H9 (cell line): ENCODE measurements around the gene TMEFF2. TPM values are rescaled to one million over a fixed set of nuclear protein-coding genes. Genes with fewer than 3 reads are reported as not detected.
A peak's percentile ranks its signal among the peaks of the same experiment; 100 is the strongest.

Source experiments
- DNase-seq: peaks from one replicate; pipeline ENCODE4 v3.0.0-alpha.2; 2017
- H2AFZ ChIP-seq: one replicate; pipeline ENCODE4 v1.6.1; 2013; ENCODE audit warnings: mild to moderate bottlenecking, low read length, control low read depth, moderate library complexity
- H2AK5ac ChIP-seq: 2 replicates; pipeline ENCODE4 v1.6.1; 2013; ENCODE audit warnings: low read length, control low read depth, mixed read lengths; ENCODE audit not compliant: insufficient read length
- H2BK120ac ChIP-seq: one replicate; pipeline ENCODE4 v1.6.1; 2013; ENCODE audit warnings: low read depth, mild to moderate bottlenecking, low read length, control low read depth, inconsistent platforms; ENCODE audit not compliant: poor library complexity, severe bottlenecking
- H2BK12ac ChIP-seq: 2 replicates; pipeline ENCODE4 v1.6.1; 2013; ENCODE audit warnings: low read length, control low read depth, mixed read lengths, low read depth; ENCODE audit not compliant: insufficient read length
- H2BK15ac ChIP-seq: 2 replicates; pipeline ENCODE4 v1.6.1; 2013; ENCODE audit warnings: low read depth, low read length, control low read depth
- H2BK20ac ChIP-seq: one replicate; pipeline ENCODE4 v1.6.1; 2013; ENCODE audit warnings: low read depth, mild to moderate bottlenecking, low read length, control low read depth, inconsistent platforms; ENCODE audit not compliant: poor library complexity, severe bottlenecking
- H2BK5ac ChIP-seq: 2 replicates; pipeline ENCODE4 v1.6.1; 2013; ENCODE audit warnings: low read length, control low read depth, mixed read lengths; ENCODE audit not compliant: insufficient read length
- H3K14ac ChIP-seq: 2 replicates; pipeline ENCODE4 v1.6.1; 2013; ENCODE audit warnings: low read length, control low read depth; ENCODE audit not compliant: insufficient read depth
- H3K18ac ChIP-seq: 2 replicates; pipeline ENCODE4 v1.6.1; 2013; ENCODE audit warnings: low read depth, mild to moderate bottlenecking, mixed read lengths, low read length, control low read depth; ENCODE audit not compliant: insufficient read length
- H3K23ac ChIP-seq: 2 replicates; pipeline ENCODE4 v1.6.1; 2013; ENCODE audit warnings: low read length, control low read depth, mixed read lengths, low read depth; ENCODE audit not compliant: insufficient read length
- H3K23me2 ChIP-seq: 2 replicates; pipeline ENCODE4 v1.6.1; 2013; ENCODE audit warnings: low read depth, mild to moderate bottlenecking, mixed read lengths, low read length, control low read depth; ENCODE audit not compliant: insufficient read length, poor library complexity, severe bottlenecking
- H3K27ac ChIP-seq: 2 replicates; pipeline ENCODE4 v1.5.1; 2013; ENCODE audit warnings: low read length, control low read depth, mixed read lengths, low read depth; ENCODE audit not compliant: insufficient read length
- H3K27me3 ChIP-seq: 2 replicates; pipeline ENCODE4 v1.6.1; 2013; ENCODE audit warnings: low read length, control low read depth, inconsistent platforms; ENCODE audit not compliant: insufficient read depth
- H3K4ac ChIP-seq: 2 replicates; pipeline ENCODE4 v1.6.1; 2013; ENCODE audit warnings: low read depth, mild to moderate bottlenecking, control low read depth, inconsistent platforms, low read length, moderate library complexity
- H3K4me1 ChIP-seq: 2 replicates; pipeline ENCODE4 v1.6.1; 2013; ENCODE audit warnings: low read length, control low read depth, inconsistent platforms; ENCODE audit not compliant: insufficient read depth
- H3K4me2 ChIP-seq: 2 replicates; pipeline ENCODE4 v1.6.1; 2013; ENCODE audit warnings: low read length, control low read depth, mixed read lengths; ENCODE audit not compliant: insufficient read length, insufficient read depth
- H3K56ac ChIP-seq: 2 replicates; pipeline ENCODE4 v1.6.1; 2013; ENCODE audit warnings: low read depth, mild to moderate bottlenecking, mixed read lengths, low read length, control low read depth; ENCODE audit not compliant: insufficient read length
- H3K79me1 ChIP-seq: 2 replicates; pipeline ENCODE4 v1.6.1; 2013; ENCODE audit warnings: low read depth, mild to moderate bottlenecking, moderate library complexity, low read length, control low read depth, inconsistent platforms; ENCODE audit not compliant: insufficient read depth, poor library complexity, severe bottlenecking
- H3K79me2 ChIP-seq: 2 replicates; pipeline ENCODE4 v1.6.1; 2013; ENCODE audit warnings: low read length, control low read depth, inconsistent platforms; ENCODE audit not compliant: insufficient read depth
- H3K9ac ChIP-seq: 2 replicates; pipeline ENCODE4 v1.6.1; 2013; ENCODE audit warnings: low read length, control low read depth, mixed read lengths; ENCODE audit not compliant: insufficient read length; ENCODE audit errors: extremely low read depth
- H3K9me3 ChIP-seq: one replicate; pipeline ENCODE4 v1.6.1; 2013; ENCODE audit warnings: low read depth, low read length, inconsistent platforms; ENCODE audit not compliant: control insufficient read depth
- H3T11ph ChIP-seq: one replicate; pipeline ENCODE4 v1.6.1; 2013; ENCODE audit warnings: mild to moderate bottlenecking, low read length, control low read depth, inconsistent platforms
- H4K20me1 ChIP-seq: one replicate; pipeline ENCODE4 v1.6.1; 2013; ENCODE audit not compliant: control insufficient read depth, insufficient read length, insufficient read depth
- H4K5ac ChIP-seq: 2 replicates; pipeline ENCODE4 v1.6.1; 2013; ENCODE audit warnings: low read depth, mild to moderate bottlenecking, mixed read lengths, low read length, control low read depth; ENCODE audit not compliant: insufficient read length
- H4K8ac ChIP-seq: replicated peaks from 2 replicates; pipeline ENCODE4 v1.6.1; 2013; ENCODE audit warnings: low read length, control low read depth, mixed read lengths, low read depth; ENCODE audit not compliant: insufficient read length
- H4K91ac ChIP-seq: 2 replicates; pipeline ENCODE4 v1.6.1; 2013; ENCODE audit warnings: low read depth, mild to moderate bottlenecking, moderate library complexity, mixed read lengths, low read length, control low read depth; ENCODE audit not compliant: insufficient read length
- H3K27ac Mint-ChIP-seq, 3 experiments: 2 replicates in 2 of 3; 3 replicates in 1 of 3; pipeline ENCODE4 v1.8.0; 2020 to 2021; ENCODE audit warnings: mixed read lengths in 3 of 3, mild to moderate bottlenecking in 1 of 3, moderate library complexity in 1 of 3
- H3K27me3 Mint-ChIP-seq: 2 replicates; pipeline ENCODE4 v1.8.0; 2021; ENCODE audit warnings: low read depth, mild to moderate bottlenecking, moderate library complexity, mixed read lengths
- H3K36me3 Mint-ChIP-seq, 3 experiments: 2 replicates in 2 of 3; 3 replicates in 1 of 3; pipeline ENCODE4 v1.8.0; 2020 to 2021; ENCODE audit warnings: low read depth in 3 of 3, mixed read lengths in 3 of 3; ENCODE audit not compliant: insufficient read depth in 1 of 3
- H3K4me1 Mint-ChIP-seq, 2 experiments: 2 replicates each; pipeline ENCODE4 v1.8.0; 2020; ENCODE audit warnings: mixed read lengths in 2 of 2
- H3K4me3 Mint-ChIP-seq, 2 experiments: 2 replicates in 1 of 2; 3 replicates in 1 of 2; pipeline ENCODE4 v1.8.0; 2020 to 2021; ENCODE audit warnings: mild to moderate bottlenecking in 2 of 2, mixed read lengths in 2 of 2, moderate library complexity in 1 of 2
- H3K9me3 Mint-ChIP-seq, 2 experiments: 2 replicates in 1 of 2; 3 replicates in 1 of 2; pipeline ENCODE4 v1.8.0; 2020; ENCODE audit warnings: mild to moderate bottlenecking in 2 of 2, mixed read lengths in 2 of 2, moderate library complexity in 1 of 2
- WGBS: extraction: QIAGEN DNeasy Blood & Tissue Kit; methylation state at CpG from one replicate; pipeline ENCODE4 v1.1.7; 2013; ENCODE audit warnings: missing lambda C conversion rate, low lambda C conversion rate, mixed read lengths; ENCODE audit not compliant: insufficient read length; ENCODE audit errors: extremely low coverage; 5-methylcytosine and 5-hydroxymethylcytosine counted together
- long read RNA-seq: library from polyadenylated mRNA; unstranded; transcript quantifications from one replicate; pipeline ENCODE4 v2.0.0, GENCODE V29; 2020
- total RNA-seq: library from RNA; stranded (reverse); gene quantifications from 2 replicates; pipeline ENCODE4 v1.2.1, GENCODE V29; 2021
- TF ChIP-seq, protein P1 (sequence below): fragments of 200-600 bp; sonication (generic); conservative IDR thresholded peaks from 3 replicates; pipeline ENCODE4 v1.8.0; 2021; ENCODE audit warnings: antibody characterized with exemption, mild to moderate bottlenecking

Gene TMEFF2, protein sequence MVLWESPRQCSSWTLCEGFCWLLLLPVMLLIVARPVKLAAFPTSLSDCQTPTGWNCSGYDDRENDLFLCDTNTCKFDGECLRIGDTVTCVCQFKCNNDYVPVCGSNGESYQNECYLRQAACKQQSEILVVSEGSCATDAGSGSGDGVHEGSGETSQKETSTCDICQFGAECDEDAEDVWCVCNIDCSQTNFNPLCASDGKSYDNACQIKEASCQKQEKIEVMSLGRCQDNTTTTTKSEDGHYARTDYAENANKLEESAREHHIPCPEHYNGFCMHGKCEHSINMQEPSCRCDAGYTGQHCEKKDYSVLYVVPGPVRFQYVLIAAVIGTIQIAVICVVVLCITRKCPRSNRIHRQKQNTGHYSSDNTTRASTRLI
- total RNA-seq = 0.39 and 1.1 TPM in 2 replicates
- long read RNA-seq, transcript TMEFF2-201 (10 exons, 2,604 nt) = major isoform, 9 of 11 reads
- long read RNA-seq, partial matches to known transcripts = 1 of 11 reads
- long read RNA-seq, other reads (novel, unspliced or antisense) = 0 of 11 reads

DNA sequence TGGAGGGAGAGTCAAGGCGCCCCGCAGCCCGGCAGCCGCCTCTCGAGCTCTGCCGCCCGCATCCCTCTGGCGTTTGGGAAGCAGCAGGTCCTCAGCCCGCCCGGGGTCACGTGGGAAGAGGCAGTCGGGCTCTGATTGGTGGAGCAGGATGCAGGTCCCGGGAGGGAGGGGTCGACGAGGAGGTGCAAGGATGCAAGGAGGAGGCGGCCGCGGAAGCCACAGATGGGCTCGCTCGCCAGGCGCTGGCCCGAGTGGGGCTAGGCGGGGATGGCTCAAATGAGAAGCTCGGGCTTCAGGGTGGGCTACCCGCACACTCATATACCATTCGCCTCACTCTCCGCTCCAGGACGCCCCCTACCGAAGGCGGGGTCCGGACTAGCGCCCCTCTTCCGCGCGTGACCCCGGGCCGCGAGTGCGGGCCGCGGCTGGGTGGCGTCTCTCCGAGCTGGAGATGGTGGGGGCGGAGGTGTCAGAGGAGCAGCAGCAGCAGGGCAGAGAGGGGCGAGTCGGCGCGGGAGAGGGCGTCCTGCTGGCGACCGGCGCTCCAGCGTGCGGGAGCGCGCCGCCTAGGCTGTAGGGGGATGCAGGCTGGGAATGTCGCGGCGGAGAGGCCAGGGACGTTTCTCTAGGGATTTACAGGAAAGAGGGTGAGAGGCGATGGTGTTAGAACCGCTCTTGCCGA lies at the start of gene TMEFF2:
TSS of gene TMEFF2 (minus strand) at position 68 of the 682 bp plus-strand sequence. CDS start 409 bp downstream, outside the sequence.
- Histone ChIP-seq H4K5ac (no peak within 1 kb of the TSS), H3K56ac (no peak within 1 kb of the TSS), H3K27me3 (peaks cover 28% of the 10 kb centered on the region), H2BK12ac (no peak within 1 kb of the TSS), H3K4me1 (no peaks in the 10 kb centered on the region), H4K8ac (no peak within 1 kb of the TSS), H4K20me1 (no peaks in the 10 kb centered on the region), H3K27ac (no peak within 1 kb of the TSS), H2AFZ (no peak within 1 kb of the TSS), H3K79me2 (no peaks in the 10 kb centered on the region), H2BK20ac (no peak within 1 kb of the TSS), H2BK120ac (no peak within 1 kb of the TSS), H3K23me2 (peaks cover 14% of the 10 kb centered on the region), H3K4ac (no peak within 1 kb of the TSS), H2BK15ac (no peak within 1 kb of the TSS), H3K9ac (no peak within 1 kb of the TSS), H3K4me2 (peak within 1 kb of the TSS; percentile 77), H3K14ac (no peak within 1 kb of the TSS), H2BK5ac (no peak within 1 kb of the TSS), H3K79me1 (no peaks in the 10 kb centered on the region), H3K9me3 (no peaks in the 10 kb centered on the region), H3K23ac (no peak within 1 kb of the TSS), H3T11ph (no peak within 1 kb of the TSS), H4K91ac (no peak within 1 kb of the TSS), H3K18ac (no peak within 1 kb of the TSS), H2AK5ac (no peak within 1 kb of the TSS)
- DNase-seq = peak; percentile 97
- H3K9me3 Mint-ChIP-seq = no peaks in the 10 kb centered on the region
- peak within 1 kb of the TSS in 1 of 3 experiments; percentile 90; a peak in 3 of 7 replicates for H3K27ac Mint-ChIP-seq
- peaks cover 78% of the 10 kb centered on the region for H3K27me3 Mint-ChIP-seq
- TF ChIP-seq, protein P1, sequence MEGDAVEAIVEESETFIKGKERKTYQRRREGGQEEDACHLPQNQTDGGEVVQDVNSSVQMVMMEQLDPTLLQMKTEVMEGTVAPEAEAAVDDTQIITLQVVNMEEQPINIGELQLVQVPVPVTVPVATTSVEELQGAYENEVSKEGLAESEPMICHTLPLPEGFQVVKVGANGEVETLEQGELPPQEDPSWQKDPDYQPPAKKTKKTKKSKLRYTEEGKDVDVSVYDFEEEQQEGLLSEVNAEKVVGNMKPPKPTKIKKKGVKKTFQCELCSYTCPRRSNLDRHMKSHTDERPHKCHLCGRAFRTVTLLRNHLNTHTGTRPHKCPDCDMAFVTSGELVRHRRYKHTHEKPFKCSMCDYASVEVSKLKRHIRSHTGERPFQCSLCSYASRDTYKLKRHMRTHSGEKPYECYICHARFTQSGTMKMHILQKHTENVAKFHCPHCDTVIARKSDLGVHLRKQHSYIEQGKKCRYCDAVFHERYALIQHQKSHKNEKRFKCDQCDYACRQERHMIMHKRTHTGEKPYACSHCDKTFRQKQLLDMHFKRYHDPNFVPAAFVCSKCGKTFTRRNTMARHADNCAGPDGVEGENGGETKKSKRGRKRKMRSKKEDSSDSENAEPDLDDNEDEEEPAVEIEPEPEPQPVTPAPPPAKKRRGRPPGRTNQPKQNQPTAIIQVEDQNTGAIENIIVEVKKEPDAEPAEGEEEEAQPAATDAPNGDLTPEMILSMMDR = peak; percentile 58
- no CpG with 5 or more reads among the region's 64 CpGs for WGBS
- no peaks in the 10 kb centered on the region; a peak in 1 of 7 replicates for H3K36me3 Mint-ChIP-seq
- H3K4me1 Mint-ChIP-seq = peaks cover 20 to 26% of the 10 kb centered on the region in 2 experiments
- H3K4me3 Mint-ChIP-seq = peak within 1 kb of the TSS; percentile 71 to 84
